Measurements from ENCODE around the gene PJA2.
"Not testable (repeated sequence)": the region's sequence is repeated elsewhere in the genome, so short reads cannot be mapped to it uniquely, and the experiment has no call there.

PJA2 gene

GRCh38 chr5:109416882-109417281 is 7.1 kb upstream of the PJA2 start:
- TF ChIP-seq CTCF (IDR thresholded peaks at IDR 0.05): no peak
- DNase-seq (ENCODE audit: low spot score): no peak
- no peak overlapping the region for H3K27ac ChIP-seq

GRCh38 chr5:109413921-109414461 is 4.2 kb upstream of the PJA2 start:
- H3K4me3 ChIP-seq, H3K27ac ChIP-seq: not testable (repeated sequence)

More at GRCh38 chr5:109416882-109417281, 7.1 kb upstream of the PJA2 start:
- no peak overlapping the region for H3K4me3 ChIP-seq

GRCh38 chr5:109413458-109413857 is 3.7 kb upstream of the PJA2 start:
- DNase-seq (ENCODE audit: low spot score): no peak

More at GRCh38 chr5:109413921-109414461, 4.2 kb upstream of the PJA2 start:
- not testable (repeated sequence) for DNase-seq (ENCODE audit: low spot score)

GRCh38 chr5:109412981-109413402 is 3.2 kb upstream of the PJA2 start:
- H3K4me3 ChIP-seq: no peak overlapping the region
- peak overlapping the region; percentile 15 to 28 for H3K27ac ChIP-seq
- TF ChIP-seq CTCF (IDR thresholded peaks at IDR 0.05): no peak
- DNase-seq (ENCODE audit: low spot score): no peak

More at GRCh38 chr5:109413458-109413857, 3.7 kb upstream of the PJA2 start:
- no peak for TF ChIP-seq CTCF (IDR thresholded peaks at IDR 0.05)
- Histone ChIP-seq H3K4me3 (no peak overlapping the region), H3K27ac (peak overlapping the region; percentile 15 to 28)

- DNase-seq (ENCODE audit: low spot score): no peak
- peak overlapping the region; percentile 43 to 97 for H3K27ac ChIP-seq
- no peak overlapping the region for H3K4me3 ChIP-seq
- TF ChIP-seq CTCF (IDR thresholded peaks at IDR 0.05): no peak
Observed at GRCh38 chr5:109411627-109412026, 1.9 kb upstream of the PJA2 start.

GRCh38 chr5:109411149-109411514 is 1.4 kb upstream of the PJA2 start:
- peak overlapping the region; percentile 97 to 99 for H3K27ac ChIP-seq
- DNase-seq (ENCODE audit: low spot score): no peak

GRCh38 chr5:109410389-109411148 is 795 bp upstream of the PJA2 start:
- peak overlapping the region; percentile 70 for H3K4me3 ChIP-seq
- TF ChIP-seq CTCF (IDR thresholded peaks at IDR 0.05): no peak
- peak overlapping the region; percentile 97 to 99 for H3K27ac ChIP-seq
- peak; percentile 87 for DNase-seq (ENCODE audit: low spot score)

More at GRCh38 chr5:109411149-109411514, 1.4 kb upstream of the PJA2 start:
- no peak for TF ChIP-seq CTCF (IDR thresholded peaks at IDR 0.05)
- H3K4me3 ChIP-seq: peak overlapping the region; percentile 70
